ENCODE data around the gene SLC39A11. TPM values are rescaled to one million over a fixed set of nuclear protein-coding genes. Genes with fewer than 3 reads are reported as not detected.

SLC39A11 gene
- total RNA-seq, 1 experiment from 2014 or later = 57.1 TPM

DNA sequence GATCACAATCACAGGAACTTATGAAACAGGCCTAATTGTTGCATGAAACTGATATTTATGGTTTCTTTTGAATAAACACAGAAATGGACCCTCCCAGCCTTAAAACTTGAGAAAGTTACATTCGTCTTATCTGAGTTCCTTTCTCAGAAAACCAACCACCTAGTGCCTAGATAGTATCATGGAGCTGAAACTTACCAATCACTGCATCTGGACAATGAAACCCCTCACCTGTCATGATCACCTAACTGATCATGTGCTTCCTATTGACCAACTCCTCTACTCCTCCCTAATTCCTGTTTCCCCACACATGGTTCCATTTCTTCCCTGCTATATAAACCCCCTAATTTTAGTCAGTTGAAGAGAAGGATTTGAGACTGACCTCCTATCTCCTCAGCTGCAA, 216.1 kb downstream of the SLC39A11 start:
- H3K4me3 ChIP-seq = no peak overlapping the region
- H4K20me1 ChIP-seq (ENCODE audit: insufficient read depth) = no peaks in the 10 kb centered on the region
- H3K4me2 ChIP-seq = no peak overlapping the region
- H3F3A ChIP-seq (ENCODE audit: insufficient read depth, low read depth) = no peaks in the 10 kb centered on the region
- H3K4me1 ChIP-seq (replicated peaks; ENCODE audit: insufficient read depth) = no peaks in the 10 kb centered on the region
- ChIA-PET CTCF (no interaction called here), POLR2A (ENCODE audit: unreplicated experiment) (no interaction called here)
- no peak overlapping the region for H2AFZ ChIP-seq
- no peak for TF ChIP-seq EZH2 (IDR thresholded peaks at IDR 0.05; ENCODE audit: low read depth)
- TF ChIP-seq, protein P1, sequence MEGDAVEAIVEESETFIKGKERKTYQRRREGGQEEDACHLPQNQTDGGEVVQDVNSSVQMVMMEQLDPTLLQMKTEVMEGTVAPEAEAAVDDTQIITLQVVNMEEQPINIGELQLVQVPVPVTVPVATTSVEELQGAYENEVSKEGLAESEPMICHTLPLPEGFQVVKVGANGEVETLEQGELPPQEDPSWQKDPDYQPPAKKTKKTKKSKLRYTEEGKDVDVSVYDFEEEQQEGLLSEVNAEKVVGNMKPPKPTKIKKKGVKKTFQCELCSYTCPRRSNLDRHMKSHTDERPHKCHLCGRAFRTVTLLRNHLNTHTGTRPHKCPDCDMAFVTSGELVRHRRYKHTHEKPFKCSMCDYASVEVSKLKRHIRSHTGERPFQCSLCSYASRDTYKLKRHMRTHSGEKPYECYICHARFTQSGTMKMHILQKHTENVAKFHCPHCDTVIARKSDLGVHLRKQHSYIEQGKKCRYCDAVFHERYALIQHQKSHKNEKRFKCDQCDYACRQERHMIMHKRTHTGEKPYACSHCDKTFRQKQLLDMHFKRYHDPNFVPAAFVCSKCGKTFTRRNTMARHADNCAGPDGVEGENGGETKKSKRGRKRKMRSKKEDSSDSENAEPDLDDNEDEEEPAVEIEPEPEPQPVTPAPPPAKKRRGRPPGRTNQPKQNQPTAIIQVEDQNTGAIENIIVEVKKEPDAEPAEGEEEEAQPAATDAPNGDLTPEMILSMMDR (conservative IDR thresholded peaks at IDR 0.05) = no peak
- no TSS peak for BruUV-seq (replicated peaks)
- H3K9me2 ChIP-seq (ENCODE audit: insufficient read depth) = no peaks in the 10 kb centered on the region
- H3K27ac ChIP-seq = no peak overlapping the region
- no peaks in the 10 kb centered on the region for H3K36me3 ChIP-seq (ENCODE audit: low read depth)
- H3K79me2 ChIP-seq (ENCODE audit: low read depth) = no peaks in the 10 kb centered on the region
- no peak for DNase-seq
- peaks cover 11% of the 10 kb centered on the region; the same call in 1 of the 2 replicates for H3K9me3 ChIP-seq (ENCODE audit: insufficient read depth, low read depth)
- intact Hi-C loops (cut with micrococcal nuclease; ENCODE audit: unreplicated experiment) = no loop called here
- H3K27me3 ChIP-seq (ENCODE audit: insufficient read depth, low read depth) = no peaks in the 10 kb centered on the region

DNA sequence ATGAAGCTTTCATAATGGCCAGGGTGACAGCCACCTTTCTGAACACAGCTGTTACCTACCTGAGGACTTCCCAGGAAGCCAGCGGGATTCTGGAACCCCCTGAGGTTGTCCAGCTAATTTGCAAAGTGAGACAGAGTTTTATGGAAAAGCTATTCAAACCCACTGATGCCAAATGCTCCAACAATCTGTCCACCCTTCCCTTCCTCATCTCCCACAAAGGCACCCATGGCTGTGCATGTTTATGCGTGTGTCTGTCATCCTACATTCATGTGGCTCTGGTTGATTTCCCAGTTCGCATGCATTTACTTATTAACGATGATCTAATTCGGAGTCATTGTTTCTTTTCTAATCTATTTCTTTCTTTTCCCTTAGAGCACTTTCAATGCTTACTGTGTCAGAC, 217.1 kb downstream of the SLC39A11 start:
- BruUV-seq (replicated peaks) = no TSS peak
- no peak overlapping the region for H3K4me3 ChIP-seq
- no peaks in the 10 kb centered on the region for H3F3A ChIP-seq (ENCODE audit: insufficient read depth, low read depth)
- no peaks in the 10 kb centered on the region for H3K4me1 ChIP-seq (replicated peaks; ENCODE audit: insufficient read depth)
- H4K20me1 ChIP-seq (ENCODE audit: insufficient read depth) = no peaks in the 10 kb centered on the region
- DNase-seq = no peak
- POLR2A ChIA-PET (ENCODE audit: unreplicated experiment) = no interaction called here
- intact Hi-C loops (cut with micrococcal nuclease; ENCODE audit: unreplicated experiment) = no loop called here
- no peak overlapping the region for H3K4me2 ChIP-seq
- H3K79me2 ChIP-seq (ENCODE audit: low read depth) = no peaks in the 10 kb centered on the region
- TF ChIP-seq, protein P1 (conservative IDR thresholded peaks at IDR 0.05) = no peak
- TF ChIP-seq EZH2 (IDR thresholded peaks at IDR 0.05; ENCODE audit: low read depth) = no peak
- H3K27me3 ChIP-seq (ENCODE audit: insufficient read depth, low read depth) = no peaks in the 10 kb centered on the region
- H3K36me3 ChIP-seq (ENCODE audit: low read depth) = no peaks in the 10 kb centered on the region
- no peak overlapping the region for H2AFZ ChIP-seq
- CTCF ChIA-PET = interaction anchor here (0.6 kb wide), 2 partner anchors 9 to 10 kb away, joined by 3 to 5 read pairs; no protein-coding TSS in a partner anchor
- H3K9me3 ChIP-seq (ENCODE audit: insufficient read depth, low read depth) = peaks cover 9% of the 10 kb centered on the region; the same call in 1 of the 2 replicates
- no peak overlapping the region for H3K27ac ChIP-seq
- no peaks in the 10 kb centered on the region for H3K9me2 ChIP-seq (ENCODE audit: insufficient read depth)

DNA sequence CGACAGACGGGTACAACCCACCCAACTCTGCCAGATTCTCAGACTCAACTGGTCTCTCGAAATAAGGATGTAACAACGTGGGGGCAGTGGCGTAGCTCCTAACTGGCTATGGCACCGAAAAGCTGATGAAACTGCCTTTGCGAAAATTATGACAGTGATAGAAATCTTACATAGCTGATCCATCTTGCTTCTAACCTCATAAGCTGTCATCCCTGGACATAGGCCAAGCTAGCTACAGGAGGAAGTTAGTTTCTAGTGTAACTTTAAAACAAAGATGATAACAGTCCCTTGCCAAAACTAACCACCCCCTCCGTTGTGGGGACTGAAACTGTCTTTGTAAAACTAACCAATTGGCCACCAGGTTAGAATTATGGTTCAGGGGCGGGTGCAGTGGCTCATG, 220.1 kb downstream of the SLC39A11 start:
- BruUV-seq (replicated peaks) = no TSS peak
- CTCF ChIA-PET = no interaction called here

More for the DNA sequence above, 220.1 kb downstream of the SLC39A11 start:
- H3K9me2 ChIP-seq (ENCODE audit: insufficient read depth) = no peaks in the 10 kb centered on the region; the same call in 1 of the 2 replicates
- no peaks in the 10 kb centered on the region for H3K27me3 ChIP-seq (ENCODE audit: insufficient read depth, low read depth)
- no peaks in the 10 kb centered on the region for H3F3A ChIP-seq (ENCODE audit: insufficient read depth, low read depth)
- no peaks in the 10 kb centered on the region; the same call in 1 of the 2 replicates for H3K9me3 ChIP-seq (ENCODE audit: insufficient read depth, low read depth)
- no peak overlapping the region for H2AFZ ChIP-seq
- no peak overlapping the region for H3K4me3 ChIP-seq
- H4K20me1 ChIP-seq (ENCODE audit: insufficient read depth) = no peaks in the 10 kb centered on the region
- H3K4me1 ChIP-seq (replicated peaks; ENCODE audit: insufficient read depth) = no peaks in the 10 kb centered on the region
- intact Hi-C loops (cut with micrococcal nuclease; ENCODE audit: unreplicated experiment) = no loop called here
- no peaks in the 10 kb centered on the region for H3K36me3 ChIP-seq (ENCODE audit: low read depth)
- H3K79me2 ChIP-seq (ENCODE audit: low read depth) = no peaks in the 10 kb centered on the region
- POLR2A ChIA-PET (ENCODE audit: unreplicated experiment) = no interaction called here
- no peak overlapping the region for H3K27ac ChIP-seq
- DNase-seq = no peak
- no peak overlapping the region for H3K4me2 ChIP-seq
- TF ChIP-seq EZH2 (IDR thresholded peaks at IDR 0.05; ENCODE audit: low read depth) = no peak
- TF ChIP-seq, protein P1 (conservative IDR thresholded peaks at IDR 0.05) = no peak

Data from PC-9 (cell line).